ENCODE results near the gene BACH1.

BACH1 gene

GRCh38 chr21:29316029-29316742 lies 17.5 kb downstream of the BACH1 start:
- no peak for DNase-seq

GRCh38 chr21:29316806-29317205 lies 18.1 kb downstream of the BACH1 start:
- DNase-seq, result no peak

- DNase-seq, result no peak
Measured at GRCh38 chr21:29318354-29318753, 19.6 kb downstream of the BACH1 start.

- DNase-seq, result no peak
Measured at GRCh38 chr21:29320031-29320430, 21.3 kb downstream of the BACH1 start.

- no peak for DNase-seq
Measured at GRCh38 chr21:29321217-29321616, 22.5 kb downstream of the BACH1 start.

GRCh38 chr21:29321932-29322928 lies 23.5 kb downstream of the BACH1 start:
- no peak for DNase-seq

GRCh38 chr21:29323189-29323588 lies 24.5 kb downstream of the BACH1 start:
- no peak for DNase-seq

GRCh38 chr21:29326914-29327554 lies 28.3 kb downstream of the BACH1 start:
- no peak for DNase-seq

GRCh38 chr21:29329406-29329805 lies 30.7 kb downstream of the BACH1 start:
- no peak for DNase-seq

- DNase-seq, result no peak
Measured at GRCh38 chr21:29330797-29331196, 32.1 kb downstream of the BACH1 start.

GRCh38 chr21:29332461-29333362 lies 34.0 kb downstream of the BACH1 start:
- no peak for DNase-seq

GRCh38 chr21:29333406-29333805 lies 34.7 kb downstream of the BACH1 start:
- DNase-seq, result no peak

- DNase-seq, result no peak
Measured at GRCh38 chr21:29334717-29335428, 36.2 kb downstream of the BACH1 start.

GRCh38 chr21:29335720-29336119 lies 37.0 kb downstream of the BACH1 start:
- no peak for DNase-seq

GRCh38 chr21:29338256-29338655 lies 39.5 kb downstream of the BACH1 start:
- no peak for DNase-seq

GRCh38 chr21:29340228-29340627 lies 41.5 kb downstream of the BACH1 start:
- no peak for DNase-seq

GRCh38 chr21:29342363-29342957 lies 43.7 kb downstream of the BACH1 start:
- DNase-seq, result no peak

GRCh38 chr21:29343519-29343918 lies 44.8 kb downstream of the BACH1 start:
- DNase-seq, result no peak

- no peak for DNase-seq
Measured at GRCh38 chr21:29346281-29346680, 47.6 kb downstream of the BACH1 start.

- no peak for DNase-seq
Measured at GRCh38 chr21:29346771-29347170, 48.0 kb downstream of the BACH1 start.

GRCh38 chr21:29347274-29347681 lies 48.6 kb downstream of the BACH1 start:
- no peak for DNase-seq

All from right forelimb (tissue), 1 donor.